OCI-LY7 (cell line): ENCODE results near the gene CD81.

ENCODE experiments used
- CTCF ChIP-seq: fragments of 200-600 bp; sonication (generic); conservative IDR thresholded peaks from 2 replicates; pipeline ENCODE4 v1.5.1; 2014; ENCODE audit warnings: mild to moderate bottlenecking, antibody characterized with exemption, low read length, moderate library complexity, mixed read lengths
- EZH2phosphoT487 ChIP-seq: fragments of 200-600 bp; sonication (generic); IDR thresholded peaks from 2 replicates; pipeline ENCODE4 v1.6.1; 2018; ENCODE audit warnings: low read depth, borderline replicate concordance, mild to moderate bottlenecking, mixed run types, antibody characterized with exemption, low read length, moderate library complexity, mixed read lengths

DNA sequence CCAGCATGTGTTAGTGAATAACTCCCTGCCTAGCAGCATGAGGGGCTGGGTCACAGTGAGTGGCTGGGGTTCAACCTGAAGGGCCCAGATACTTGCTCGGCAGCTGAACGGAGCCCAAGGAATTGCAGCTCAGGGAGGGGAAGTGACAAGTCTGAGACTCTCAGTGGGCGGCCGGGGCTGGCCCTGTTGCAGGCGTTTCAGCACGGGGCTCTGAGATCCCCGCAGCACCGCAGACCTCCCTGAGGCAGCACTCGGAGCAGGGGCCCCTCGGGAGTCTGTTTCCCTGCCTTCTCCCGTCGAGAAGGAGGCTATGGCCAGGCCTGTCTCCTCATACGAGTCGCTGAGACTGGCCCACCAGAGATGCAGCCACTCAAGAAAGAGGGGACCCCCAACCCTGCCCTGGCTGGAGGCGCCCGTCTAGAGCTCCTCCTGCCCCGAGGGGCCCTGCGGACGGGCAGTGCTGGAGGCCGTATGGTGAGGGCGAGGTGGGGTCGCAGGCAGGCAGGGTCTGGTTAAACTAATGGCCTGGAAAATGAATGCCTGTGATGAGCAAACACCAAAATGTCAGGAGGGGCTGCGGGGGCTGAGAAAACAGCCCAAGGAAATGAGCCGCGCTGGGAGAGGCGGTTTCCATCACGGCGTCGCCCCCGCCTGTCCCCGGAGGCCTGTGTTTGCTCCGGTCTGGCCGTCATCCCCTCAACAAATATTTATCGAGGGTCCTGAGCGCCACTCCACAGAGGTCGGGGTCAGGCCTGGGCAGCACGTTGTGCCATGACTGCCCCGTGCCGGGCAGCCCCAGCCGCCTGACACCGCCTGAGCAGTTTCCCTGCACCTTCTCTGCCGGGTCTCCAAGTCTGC, 32.7 kb downstream of the CD81 start:
- no peak for TF ChIP-seq CTCF
- no peak for TF ChIP-seq EZH2phosphoT487
